Mononuclear cell (primary cell): ENCODE data around the gene COBL. TPM values are rescaled to one million over a fixed set of nuclear protein-coding genes. Genes with fewer than 3 reads are reported as not detected.

ENCODE experiments used
- H3K27me3 ChIP-seq: 2 replicates; pipeline ENCODE4 v1.6.0; 2011; ENCODE audit warnings: low read length, control low read depth; ENCODE audit not compliant: insufficient read depth
- H3K4me1 ChIP-seq: 2 replicates; pipeline ENCODE4 v1.5.1; 2011; ENCODE audit warnings: mild to moderate bottlenecking, low read length, control low read depth; ENCODE audit not compliant: insufficient read depth
- H3K4me3 ChIP-seq: 2 replicates; pipeline ENCODE4 v1.5.1; 2011; ENCODE audit warnings: mild to moderate bottlenecking, low read length, moderate library complexity
- H3K9me3 ChIP-seq: 2 replicates; pipeline ENCODE4 v1.5.1; 2011; ENCODE audit warnings: low read depth, mild to moderate bottlenecking, control low read depth, low read length
- total RNA-seq: library from RNA; depleted of rRNA; stranded (reverse); fragments of >200 nt; gene quantifications from one replicate; pipeline ENCODE4 v1.2.3, GENCODE V29; 2012

Gene COBL
- total RNA-seq, 1 donor, result 0.10 TPM

- Histone ChIP-seq H3K4me1 (no peaks in the 10 kb centered on the region), H3K27me3 (no peaks in the 10 kb centered on the region), H3K9me3 (no peaks in the 10 kb centered on the region), H3K4me3 (no peak overlapping the region)
Measured at GRCh38 chr7:51234139-51234538, 82.5 kb downstream of the COBL start.

- no peaks in the 10 kb centered on the region for H3K4me1 ChIP-seq
- H3K4me3 ChIP-seq, result no peak overlapping the region
- H3K9me3 ChIP-seq, result no peaks in the 10 kb centered on the region
- no peaks in the 10 kb centered on the region for H3K27me3 ChIP-seq
Measured at GRCh38 chr7:51233374-51233773, 83.2 kb downstream of the COBL start.

- Histone ChIP-seq H3K4me3 (no peak overlapping the region), H3K9me3 (no peaks in the 10 kb centered on the region), H3K27me3 (no peaks in the 10 kb centered on the region), H3K4me1 (no peaks in the 10 kb centered on the region)
Measured at GRCh38 chr7:51230723-51231122, 85.9 kb downstream of the COBL start.

GRCh38 chr7:51230324-51230625 is 86.3 kb downstream of the COBL start:
- Histone ChIP-seq H3K4me1 (no peaks in the 10 kb centered on the region), H3K27me3 (no peaks in the 10 kb centered on the region), H3K9me3 (no peaks in the 10 kb centered on the region), H3K4me3 (no peak overlapping the region)

GRCh38 chr7:51229620-51230323 is 86.8 kb downstream of the COBL start:
- no peak overlapping the region for H3K4me3 ChIP-seq
- H3K4me1 ChIP-seq, result no peaks in the 10 kb centered on the region
- H3K27me3 ChIP-seq, result no peaks in the 10 kb centered on the region

GRCh38 chr7:51229106-51229537 is 87.5 kb downstream of the COBL start:
- Histone ChIP-seq H3K4me3 (no peak overlapping the region), H3K4me1 (no peaks in the 10 kb centered on the region), H3K27me3 (no peaks in the 10 kb centered on the region), H3K9me3 (no peaks in the 10 kb centered on the region)

More at GRCh38 chr7:51229620-51230323, 86.8 kb downstream of the COBL start:
- H3K9me3 ChIP-seq, result no peaks in the 10 kb centered on the region

- no peaks in the 10 kb centered on the region for H3K27me3 ChIP-seq
- H3K4me3 ChIP-seq, result no peak overlapping the region
- no peaks in the 10 kb centered on the region for H3K4me1 ChIP-seq
- H3K9me3 ChIP-seq, result no peaks in the 10 kb centered on the region
Measured at GRCh38 chr7:51228386-51228958, 88.1 kb downstream of the COBL start.

- Histone ChIP-seq H3K4me1 (no peaks in the 10 kb centered on the region), H3K9me3 (no peaks in the 10 kb centered on the region), H3K27me3 (no peaks in the 10 kb centered on the region), H3K4me3 (no peak overlapping the region)
Measured at GRCh38 chr7:51227861-51228260, 88.7 kb downstream of the COBL start.

GRCh38 chr7:51226916-51227535 is 89.6 kb downstream of the COBL start:
- H3K4me3 ChIP-seq, result no peak overlapping the region
- no peaks in the 10 kb centered on the region for H3K4me1 ChIP-seq
- no peaks in the 10 kb centered on the region for H3K9me3 ChIP-seq
- no peaks in the 10 kb centered on the region for H3K27me3 ChIP-seq

GRCh38 chr7:51226063-51226755 is 90.4 kb downstream of the COBL start:
- Histone ChIP-seq H3K9me3 (no peaks in the 10 kb centered on the region), H3K4me3 (no peak overlapping the region), H3K4me1 (no peaks in the 10 kb centered on the region), H3K27me3 (no peaks in the 10 kb centered on the region)

- Histone ChIP-seq H3K4me1 (no peaks in the 10 kb centered on the region), H3K27me3 (no peaks in the 10 kb centered on the region), H3K9me3 (no peaks in the 10 kb centered on the region), H3K4me3 (no peak overlapping the region)
Measured at GRCh38 chr7:51224811-51225595, 91.6 kb downstream of the COBL start.

- Histone ChIP-seq H3K4me1 (no peaks in the 10 kb centered on the region), H3K27me3 (no peaks in the 10 kb centered on the region), H3K9me3 (no peaks in the 10 kb centered on the region), H3K4me3 (no peak overlapping the region)
Measured at GRCh38 chr7:51223505-51223904, 93.1 kb downstream of the COBL start.

GRCh38 chr7:51222916-51223315 is 93.7 kb downstream of the COBL start:
- Histone ChIP-seq H3K4me1 (no peaks in the 10 kb centered on the region), H3K4me3 (no peak overlapping the region), H3K27me3 (no peaks in the 10 kb centered on the region), H3K9me3 (no peaks in the 10 kb centered on the region)

GRCh38 chr7:51220226-51220625 is 96.4 kb downstream of the COBL start:
- Histone ChIP-seq H3K4me3 (no peak overlapping the region), H3K9me3 (no peaks in the 10 kb centered on the region), H3K27me3 (no peaks in the 10 kb centered on the region)

More at GRCh38 chr7:51220226-51220625, 96.4 kb downstream of the COBL start:
- no peaks in the 10 kb centered on the region for H3K4me1 ChIP-seq
